Measurements from ENCODE around the gene TMEM127. TPM values are rescaled to one million over a fixed set of nuclear protein-coding genes. Genes with fewer than 3 reads are reported as not detected.
A peak's percentile ranks its signal among the peaks of the same experiment; 100 is the strongest.

Gene TMEM127
- total RNA-seq, 1 donor from 2014 or later, result 40.0 TPM

GRCh38 chr2:96273763-96274162 lies 8.0 kb upstream of the TMEM127 start:
- Histone ChIP-seq H3K4me3 (no peak overlapping the region), H3K36me3 (peaks cover 4 to 85% of the 10 kb centered on the region in 2 donors), H3K4me1 (no peaks in the 10 kb centered on the region), H3K27me3 (no peaks in the 10 kb centered on the region), H3K9me3 (no peaks in the 10 kb centered on the region), H3K27ac (no peak overlapping the region)
- TF ChIP-seq CTCF (IDR thresholded peaks at IDR 0.05), result no peak
- no peak for TF ChIP-seq POLR2A (IDR thresholded peaks at IDR 0.05)
- TF ChIP-seq POLR2AphosphoS5 (IDR thresholded peaks at IDR 0.05; ENCODE audit: insufficient read depth in 1 of 2, low read depth in 1 of 2), result no peak
- intact Hi-C loops (cut with DNase I), result no loop called here
- no peak for DNase-seq (ENCODE audit: extremely low spot score in 2 of 2)

GRCh38 chr2:96271995-96272394 lies 6.2 kb upstream of the TMEM127 start:
- intact Hi-C loops (cut with DNase I), result no loop called here
- no peak for TF ChIP-seq POLR2A (IDR thresholded peaks at IDR 0.05)
- TF ChIP-seq CTCF (IDR thresholded peaks at IDR 0.05), result no peak
- no peak for TF ChIP-seq POLR2AphosphoS5 (IDR thresholded peaks at IDR 0.05; ENCODE audit: insufficient read depth in 1 of 2, low read depth in 1 of 2)
- no peaks in the 10 kb centered on the region for H3K27me3 ChIP-seq

GRCh38 chr2:96267159-96267971 lies 1.6 kb upstream of the TMEM127 start:
- no peak for DNase-seq (ENCODE audit: extremely low spot score in 2 of 2)
- TF ChIP-seq CTCF (IDR thresholded peaks at IDR 0.05) (no peak), POLR2AphosphoS5 (IDR thresholded peaks at IDR 0.05; ENCODE audit: insufficient read depth in 1 of 2, low read depth in 1 of 2) (no peak), POLR2A (IDR thresholded peaks at IDR 0.05) (no peak)
- Histone ChIP-seq H3K36me3 (peaks cover 0 to 41% of the 10 kb centered on the region in 2 donors), H3K27ac (no peak overlapping the region), H3K4me1 (peaks cover 40% of the 10 kb centered on the region), H3K4me3 (peak overlapping the region; percentile 85 to 91), H3K9me3 (no peaks in the 10 kb centered on the region), H3K27me3 (no peaks in the 10 kb centered on the region)
- intact Hi-C loops (cut with DNase I), result no loop called here

More at GRCh38 chr2:96271995-96272394, 6.2 kb upstream of the TMEM127 start:
- H3K27ac ChIP-seq, result no peak overlapping the region
- no peak for DNase-seq (ENCODE audit: extremely low spot score in 2 of 2)
- H3K4me1 ChIP-seq, result peaks cover 7% of the 10 kb centered on the region
- H3K36me3 ChIP-seq, result peaks cover 0 to 79% of the 10 kb centered on the region in 2 donors
- H3K9me3 ChIP-seq, result no peaks in the 10 kb centered on the region
- no peak overlapping the region for H3K4me3 ChIP-seq

- TF ChIP-seq POLR2AphosphoS5 (IDR thresholded peaks at IDR 0.05; ENCODE audit: insufficient read depth in 1 of 2, low read depth in 1 of 2) (no peak), POLR2A (IDR thresholded peaks at IDR 0.05) (no peak), CTCF (IDR thresholded peaks at IDR 0.05) (no peak)
- intact Hi-C loops (cut with DNase I), result no loop called here
These were observed 403 bp downstream of the TMEM127 start for GRCh38 chr2:96265349-96265839.

More at GRCh38 chr2:96265349-96265839, 403 bp downstream of the TMEM127 start:
- Histone ChIP-seq H3K27me3 (no peaks in the 10 kb centered on the region), H3K36me3 (peaks cover 0 to 24% of the 10 kb centered on the region in 2 donors), H3K4me1 (peaks cover 57% of the 10 kb centered on the region), H3K4me3 (peak overlapping the region; percentile 85 to 91), H3K9me3 (no peaks in the 10 kb centered on the region), H3K27ac (peak overlapping the region; percentile 77)
- DNase-seq (ENCODE audit: extremely low spot score in 2 of 2), result no peak

Measured in vagina (tissue), 2 donors.